Right lobe of liver (tissue), 6 donors: ENCODE data around the gene ERGIC1. TPM values are rescaled to one million over a fixed set of nuclear protein-coding genes. Genes with fewer than 3 reads are reported as not detected.

Source experiments
- ATAC-seq, 4 donors: fragments of 200-7000 bp; cut with Tn5 transposase; one replicate each; pipeline ENCODE4 v1.9.1; 2020; ENCODE audit warnings: mild to moderate bottlenecking in 4 of 4, moderate library complexity in 4 of 4
- DNase-seq, 3 donors: peaks; one replicate each; pipeline ENCODE4 v3.0.0-alpha.2; 2020
- H3K27ac ChIP-seq, 3 donors: fragments of 200-600 bp; one replicate each; pipeline ENCODE4 v1.8.0; 2022
- H3K27me3 ChIP-seq, 2 donors: fragments of 200-600 bp; one replicate each; pipeline ENCODE4 v1.8.0; 2022
- H3K36me3 ChIP-seq, 4 donors: fragments of 200-600 bp; sonication (generic) in 1 of 4; one replicate each; pipeline versions ENCODE4 v1.5.1 to v1.8.0; 2017 to 2022; ENCODE audit warnings: control low read depth in 1 of 4
- H3K4me1 ChIP-seq, 4 donors: fragments of 200-600 bp; sonication (generic) in 1 of 4; one replicate each; pipeline versions ENCODE4 v1.5.1 to v1.8.0; 2017 to 2022; ENCODE audit warnings: control low read depth in 1 of 4
- H3K4me3 ChIP-seq, 3 donors: fragments of 200-600 bp; one replicate each; pipeline ENCODE4 v1.8.0; 2022
- H3K9me3 ChIP-seq, 4 donors: fragments of 200-600 bp; sonication (generic) in 1 of 4; one replicate each; pipeline versions ENCODE4 v1.5.1 to v1.8.0; 2017 to 2022; ENCODE audit warnings: control low read depth in 1 of 4
- POLR2A ChIP-seq: fragments of 450-650 bp; IDR thresholded peaks from one replicate; pipeline ENCODE4 v1.6.1; 2017; ENCODE audit warnings: antibody characterized with exemption, mild to moderate bottlenecking
- WGBS: methylation state at CpG from one replicate; pipeline ENCODE4 v1.1.6; 2018; ENCODE audit warnings: low coverage, low lambda C conversion rate; ENCODE audit not compliant: insufficient coverage; ENCODE audit errors: missing lambda C conversion rate; 5-methylcytosine and 5-hydroxymethylcytosine counted together
- intact Hi-C, 2 donors: fragments of 100-400 bp; cut with DNase I; formaldehyde crosslinking; loops; one replicate each; pipeline versions ENCODE4 v1.11.2 to v1.14.1; 2022
- total RNA-seq, 6 experiments: library from RNA; depleted of rRNA in 2 of 6; stranded (reverse); fragments of >200 nt in 2 of 6; fragmentation: NEBNext Ultra II Directional in 3 of 6; extraction: Animal tissue kit (Norgen Biotek cat#: 25700) in 3 of 6; gene quantifications; one replicate each; pipeline versions ENCODE4 v1.1.0 to v1.2.4, GENCODE V29; 2016 to 2023
- TF ChIP-seq, protein P1 (sequence below), 4 donors: fragments of 200-600 bp in 3 of 4; fragments of 450-650 bp in 1 of 4; IDR thresholded peaks; one replicate each; pipeline versions ENCODE4 v1.5.1 to v1.8.0; 2016 to 2022; ENCODE audit warnings: antibody characterized with exemption in 4 of 4, mild to moderate bottlenecking in 2 of 4
- donor health status: DM: no; HTN: yes; CAD: no.
- donor health status: DM: no; HTN: no; CAD: no.
- donor health status: DM: no; HTN: no; CAD: no.
- donor health status: DM: no; HTN: yes; CAD: no.
- donor health status: DM: no; HTN: yes; CAD: no.

Gene ERGIC1
- total RNA-seq, 6 experiments from 2014 or later, result 103 to 264 (median 154) TPM

- H3K36me3 ChIP-seq, result peaks cover 0 to 2% (median 0%) of the 10 kb centered on the region in 4 donors
- H3K4me1 ChIP-seq, result peaks cover 5 to 61% (median 36%) of the 10 kb centered on the region in 4 donors
- TF ChIP-seq, protein P1, sequence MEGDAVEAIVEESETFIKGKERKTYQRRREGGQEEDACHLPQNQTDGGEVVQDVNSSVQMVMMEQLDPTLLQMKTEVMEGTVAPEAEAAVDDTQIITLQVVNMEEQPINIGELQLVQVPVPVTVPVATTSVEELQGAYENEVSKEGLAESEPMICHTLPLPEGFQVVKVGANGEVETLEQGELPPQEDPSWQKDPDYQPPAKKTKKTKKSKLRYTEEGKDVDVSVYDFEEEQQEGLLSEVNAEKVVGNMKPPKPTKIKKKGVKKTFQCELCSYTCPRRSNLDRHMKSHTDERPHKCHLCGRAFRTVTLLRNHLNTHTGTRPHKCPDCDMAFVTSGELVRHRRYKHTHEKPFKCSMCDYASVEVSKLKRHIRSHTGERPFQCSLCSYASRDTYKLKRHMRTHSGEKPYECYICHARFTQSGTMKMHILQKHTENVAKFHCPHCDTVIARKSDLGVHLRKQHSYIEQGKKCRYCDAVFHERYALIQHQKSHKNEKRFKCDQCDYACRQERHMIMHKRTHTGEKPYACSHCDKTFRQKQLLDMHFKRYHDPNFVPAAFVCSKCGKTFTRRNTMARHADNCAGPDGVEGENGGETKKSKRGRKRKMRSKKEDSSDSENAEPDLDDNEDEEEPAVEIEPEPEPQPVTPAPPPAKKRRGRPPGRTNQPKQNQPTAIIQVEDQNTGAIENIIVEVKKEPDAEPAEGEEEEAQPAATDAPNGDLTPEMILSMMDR (IDR thresholded peaks at IDR 0.05), result no peak
- TF ChIP-seq POLR2A, result peak; percentile 30
- ATAC-seq, result no peak
- intact Hi-C loops, result loop anchor here (5.0 to 10.0 kb wide), 2 partner anchors 47 to 49 kb away; no protein-coding TSS in a partner anchor
- H3K27ac ChIP-seq, result peak overlapping the region; percentile 86 to 97 (median 95)
- WGBS, result 14% methylated on average over 3 of the region's 4 CpGs
- H3K9me3 ChIP-seq, result no peaks in the 10 kb centered on the region
- no peaks in the 10 kb centered on the region for H3K27me3 ChIP-seq
- DNase-seq, result no peak
- H3K4me3 ChIP-seq, result no peak overlapping the region
These were observed 70.2 kb downstream of the ERGIC1 start for GRCh38 chr5:172904312-172904642.

DNA sequence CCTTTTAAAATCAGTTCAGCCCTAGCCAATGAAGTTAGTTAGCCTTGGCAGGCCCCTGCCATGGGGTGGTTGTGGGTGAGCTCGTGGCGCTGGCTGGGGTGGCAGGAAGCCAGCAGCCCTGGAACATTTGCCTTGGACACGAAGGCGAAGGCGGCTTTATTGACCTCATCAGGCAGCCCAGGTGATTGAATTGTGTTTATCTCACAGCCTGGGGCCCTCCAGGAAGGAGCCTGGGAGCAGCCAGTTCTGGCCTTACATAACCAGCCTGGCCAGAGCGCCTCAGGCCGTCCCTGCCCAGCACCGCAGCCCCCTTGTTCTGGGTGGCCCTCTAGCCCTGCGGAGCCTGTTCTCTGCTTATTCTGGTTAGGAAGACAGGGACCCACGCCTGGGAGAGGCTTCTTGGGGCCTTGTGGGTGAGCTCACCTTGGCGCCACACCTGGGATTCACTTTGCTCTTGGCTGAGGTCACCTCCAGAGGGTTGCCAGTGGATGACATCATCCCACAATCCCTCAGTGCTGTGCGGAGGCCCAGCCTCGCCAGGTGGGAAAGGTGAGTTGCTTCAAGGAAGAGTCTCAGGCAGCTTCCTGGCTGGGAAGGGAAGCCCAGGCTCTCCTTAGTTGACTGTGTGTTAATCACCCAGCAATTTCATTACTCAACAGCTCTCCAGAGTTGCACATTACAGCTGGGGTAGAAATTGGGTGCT, 70.7 kb downstream of the ERGIC1 start:
- intact Hi-C loops, result loop anchor here (5.0 to 10.0 kb wide), 2 partner anchors 47 to 50 kb away; no protein-coding TSS in a partner anchor
- peaks cover 0 to 2% (median 0%) of the 10 kb centered on the region in 4 donors for H3K36me3 ChIP-seq
- TF ChIP-seq POLR2A, result peak; percentile 30
- TF ChIP-seq, protein P1 (IDR thresholded peaks at IDR 0.05), result no peak
- no peaks in the 10 kb centered on the region for H3K27me3 ChIP-seq
- 37% methylated on average over 4 of the region's 13 CpGs for WGBS
- ATAC-seq (peak; percentile 58 to 80 (median 80)), DNase-seq (peak; percentile 84 to 95 (median 92))
- no peak overlapping the region for H3K4me3 ChIP-seq
- H3K27ac ChIP-seq, result peak overlapping the region; percentile 86 to 97 (median 95)
- H3K4me1 ChIP-seq, result peaks cover 5 to 56% (median 34%) of the 10 kb centered on the region in 4 donors
- no peaks in the 10 kb centered on the region for H3K9me3 ChIP-seq

GRCh38 chr5:172905346-172906140, 71.5 kb downstream of the ERGIC1 start:
- 62% methylated on average over 5 of the region's 26 CpGs for WGBS
- TF ChIP-seq POLR2A, result no peak
- TF ChIP-seq, protein P1 (IDR thresholded peaks at IDR 0.05), result no peak
- no peak for ATAC-seq
- DNase-seq, result no peak
- intact Hi-C loops, result loop anchor here in 1 of 2 donors (10.0 kb wide), 1 partner anchor 51 kb away; no protein-coding TSS in a partner anchor
- no peaks in the 10 kb centered on the region for H3K9me3 ChIP-seq
- H3K4me1 ChIP-seq, result peaks cover 5 to 51% (median 30%) of the 10 kb centered on the region in 4 donors
- H3K27me3 ChIP-seq, result no peaks in the 10 kb centered on the region
- no peak overlapping the region for H3K4me3 ChIP-seq
- H3K36me3 ChIP-seq, result peaks cover 0 to 2% (median 0%) of the 10 kb centered on the region in 4 donors
- H3K27ac ChIP-seq, result peak overlapping the region; percentile 86 to 97 (median 95)

DNA sequence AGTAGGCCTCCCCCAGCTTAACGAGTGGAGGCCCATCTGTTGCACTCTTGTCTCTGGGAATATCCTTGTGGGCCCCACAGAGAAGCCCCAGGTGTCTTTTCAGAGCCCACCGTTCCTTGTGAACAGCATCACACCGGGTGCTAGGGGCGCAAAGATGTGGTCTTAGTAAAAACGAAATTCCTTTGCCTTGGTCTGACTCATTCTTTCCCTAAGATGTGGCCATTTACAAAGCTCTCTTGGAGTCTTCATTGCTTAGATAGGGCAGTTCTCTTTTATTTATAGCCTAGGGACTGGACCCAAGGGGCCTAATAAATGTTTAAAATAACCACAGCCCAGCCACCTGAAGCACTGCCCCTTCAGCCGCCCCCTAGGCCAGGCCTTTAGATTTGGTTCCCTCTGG, 72.4 kb downstream of the ERGIC1 start:
- DNase-seq, result no peak
- TF ChIP-seq, protein P1 (IDR thresholded peaks at IDR 0.05), result no peak
- no peak for TF ChIP-seq POLR2A
- no peaks in the 10 kb centered on the region for H3K9me3 ChIP-seq
- no peak for ATAC-seq
- WGBS, result 90% methylated on average over 2 of the region's 6 CpGs
- peaks cover 3 to 42% (median 26%) of the 10 kb centered on the region in 4 donors for H3K4me1 ChIP-seq
- H3K27me3 ChIP-seq, result no peaks in the 10 kb centered on the region
- intact Hi-C loops, result loop anchor here in 1 of 2 donors (10.0 kb wide), 1 partner anchor 52 kb away; no protein-coding TSS in a partner anchor
- no peaks in the 10 kb centered on the region for H3K36me3 ChIP-seq
- no peak overlapping the region for H3K27ac ChIP-seq
- H3K4me3 ChIP-seq, result no peak overlapping the region
